Endothelial cell of umbilical vein (primary cell): ENCODE measurements around the gene COL4A2. TPM values are rescaled to one million over a fixed set of nuclear protein-coding genes. Genes with fewer than 3 reads are reported as not detected.
A peak's percentile ranks its signal among the peaks of the same experiment; 100 is the strongest.

Experiments
- BruUV-seq: library from RNA; stranded (reverse); fragments of 400-500 nt; replicated peaks from 2 replicates; lab custom pipeline; 2021; lab: Mats Ljungman, UMichigan
- CTCF ChIA-PET: fragments of 300-600, 350-600 bp; sonication (Branson Sonifier 250); formaldehyde crosslinking; loops from one replicate; lab custom pipeline; 2021; ENCODE audit warnings: antibody characterized with exemption, inconsistent platforms; lab: Charles Lee
- POLR2A ChIA-PET: fragments of 300-600, 350-600 bp; sonication (Branson Sonifier 250); formaldehyde crosslinking; loops from one replicate; lab custom pipeline; 2021; ENCODE audit warnings: antibody characterized with exemption, inconsistent platforms; lab: Charles Lee
- DNase-seq: peaks from one replicate; pipeline ENCODE4 v3.0.0-alpha.2; 2011; ENCODE audit warnings: low read depth, low spot score
- FAIRE-seq: peaks from 2 replicates; lab custom pipeline; 2011; peaks lifted over from hg19 to GRCh38; lab: Jason Lieb, UNC
- H2AFZ ChIP-seq: 2 replicates; pipeline ENCODE4 v1.6.0; 2012; ENCODE audit warnings: low read depth, low read length, control low read depth, inconsistent platforms
- H3K27ac ChIP-seq: 2 replicates; pipeline ENCODE4 v1.5.1; 2011; ENCODE audit warnings: low read depth, mild to moderate bottlenecking, control low read depth, low read length, moderate library complexity; ENCODE audit not compliant: insufficient read depth
- H3K27me3 ChIP-seq, 2 experiments: 2 replicates each; pipeline versions ENCODE4 v1.6.0 to v1.6.1; 2011; ENCODE audit warnings: low read length in 2 of 2, mixed read lengths in 1 of 2; ENCODE audit not compliant: control insufficient read depth in 2 of 2, insufficient read depth in 2 of 2
- H3K36me3 ChIP-seq, 2 experiments: 2 replicates in 1 of 2; 3 replicates in 1 of 2; pipeline ENCODE4 v1.5.1; 2011; ENCODE audit warnings: low read length in 2 of 2, mild to moderate bottlenecking in 1 of 2, moderate library complexity in 1 of 2; ENCODE audit not compliant: control insufficient read depth in 2 of 2, insufficient read depth in 2 of 2; ENCODE audit errors: extremely low read depth in 1 of 2
- H3K4me1 ChIP-seq: 3 replicates; pipeline ENCODE4 v1.5.1; 2011; ENCODE audit warnings: mild to moderate bottlenecking, low read length; ENCODE audit not compliant: control insufficient read depth, insufficient read depth; ENCODE audit errors: extremely low read depth
- H3K4me2 ChIP-seq: 2 replicates; pipeline ENCODE4 v1.6.1; 2011; ENCODE audit warnings: low read length, control low read depth, mixed read lengths; ENCODE audit not compliant: insufficient read depth
- H3K4me3 ChIP-seq, 3 experiments: fragments of 200-600 bp in 1 of 3; sonication (generic), shearing (Covaris generic) in 1 of 3; replicated peaks in 1 of 3; 2 replicates each; pipeline ENCODE4 v1.5.1; 2011 to 2016; ENCODE audit warnings: control low read depth in 3 of 3, low read length in 3 of 3, mild to moderate bottlenecking in 2 of 3, inconsistent platforms in 1 of 3, low read depth in 1 of 3, moderate library complexity in 1 of 3; ENCODE audit not compliant: insufficient read depth in 1 of 3
- H3K79me2 ChIP-seq: 2 replicates; pipeline ENCODE4 v1.6.0; 2012; ENCODE audit warnings: low read length, inconsistent platforms; ENCODE audit not compliant: control insufficient read depth, insufficient read depth
- H3K9ac ChIP-seq: replicated peaks from 2 replicates; pipeline ENCODE3; 2011; ENCODE audit warnings: low read length, control low read depth; ENCODE audit not compliant: insufficient read depth; ENCODE audit errors: extremely low read depth
- H3K9me1 ChIP-seq: replicated peaks from 3 replicates; pipeline ENCODE4 v1.6.0; 2011; ENCODE audit warnings: mild to moderate bottlenecking, low read length; ENCODE audit not compliant: control insufficient read depth, insufficient read depth; ENCODE audit errors: extremely low read depth
- H3K9me3 ChIP-seq: replicated peaks from 2 replicates; pipeline ENCODE4 v1.5.1; 2012; ENCODE audit warnings: low read length, inconsistent platforms; ENCODE audit not compliant: control insufficient read depth, insufficient read depth
- H4K20me1 ChIP-seq: replicated peaks from 2 replicates; pipeline ENCODE3; 2011; ENCODE audit warnings: mild to moderate bottlenecking, low read length; ENCODE audit not compliant: control insufficient read depth, insufficient read depth; ENCODE audit errors: extremely low read depth
- CTCF ChIP-seq, 2 donors: IDR thresholded peaks; 1 replicate in 1 of 2; 2 replicates in 1 of 2; pipeline ENCODE4 v1.5.1; 2011; ENCODE audit warnings: low read length in 2 of 2, mild to moderate bottlenecking in 2 of 2, moderate library complexity in 2 of 2, control low read depth in 1 of 2, inconsistent platforms in 1 of 2, low read depth in 1 of 2; ENCODE audit not compliant: insufficient read depth in 1 of 2; ENCODE audit errors: extremely low read depth in 1 of 2
- EZH2 ChIP-seq: IDR thresholded peaks from 2 replicates; pipeline ENCODE4 v1.6.1; 2012; ENCODE audit warnings: borderline replicate concordance, low read depth, mild to moderate bottlenecking, moderate library complexity, low read length, inconsistent platforms; ENCODE audit not compliant: severe bottlenecking
- FOS ChIP-seq: IDR thresholded peaks from 2 replicates; pipeline ENCODE4 v1.6.1; 2011; ENCODE audit warnings: mild to moderate bottlenecking, low read length, moderate library complexity, borderline replicate concordance; ENCODE audit not compliant: insufficient read depth
- GATA2 ChIP-seq: IDR thresholded peaks from 2 replicates; pipeline ENCODE4 v1.7.0; 2011; ENCODE audit warnings: low read depth, mild to moderate bottlenecking, moderate library complexity, mixed read lengths, low read length; ENCODE audit not compliant: insufficient read length, insufficient read depth
- JUN ChIP-seq: IDR thresholded peaks from 2 replicates; pipeline ENCODE4 v1.6.1; 2011; ENCODE audit warnings: borderline replicate concordance, low read depth; ENCODE audit not compliant: insufficient read length, insufficient read depth
- MAX ChIP-seq: IDR thresholded peaks from 2 replicates; pipeline ENCODE4 v1.6.1; 2011; ENCODE audit not compliant: insufficient read depth, insufficient read length
- MYC ChIP-seq: IDR thresholded peaks from one replicate; pipeline ENCODE4 v1.6.1; 2011; ENCODE audit warnings: mild to moderate bottlenecking, low read depth, low read length
- POLR2A ChIP-seq: IDR thresholded peaks from 2 replicates; pipeline ENCODE4 v1.6.1; 2012; ENCODE audit warnings: low read depth, mild to moderate bottlenecking, control low read depth, low read length
- POLR2AphosphoS5 ChIP-seq: IDR thresholded peaks from 2 replicates; pipeline ENCODE4 v1.6.1; 2012; ENCODE audit warnings: low read depth, mild to moderate bottlenecking, control low read depth, low read length, moderate library complexity; ENCODE audit not compliant: insufficient read depth
- dilution Hi-C: fragments of 300-500 bp; cut with MboI; formaldehyde crosslinking; loops from one replicate; pipeline ENCODE4 v1.15.0; 2019; ENCODE audit warnings: low sequenced_read_pairs; ENCODE audit not compliant: extremely low pct_ligation_motif_present
- intact Hi-C: fragments of 100-400 bp; cut with micrococcal nuclease; formaldehyde crosslinking; loops from one replicate; pipeline ENCODE4 v1.10.0; 2022
- polyA plus RNA-seq, 4 experiments: library from polyadenylated mRNA; depleted of rRNA in 3 of 4; stranded (reverse) in 3 of 4; unstranded in 1 of 4; fragments of >200 nt; gene quantifications; 2 replicates each; pipeline versions ENCODE4 v1.2.1 to v1.2.3, GENCODE V29; 2011 to 2012; ENCODE audit warnings: missing spikeins in 1 of 4
- total RNA-seq: library from RNA; stranded (reverse); gene quantifications from 2 replicates; pipeline ENCODE4 v1.2.3, GENCODE V29; 2021

COL4A2 gene
- total and polyA plus RNA-seq, 2 donors (not counting 3 experiments of a cell fraction or from before 2014, with no cell fraction given): 792 to 940 TPM

DNA sequence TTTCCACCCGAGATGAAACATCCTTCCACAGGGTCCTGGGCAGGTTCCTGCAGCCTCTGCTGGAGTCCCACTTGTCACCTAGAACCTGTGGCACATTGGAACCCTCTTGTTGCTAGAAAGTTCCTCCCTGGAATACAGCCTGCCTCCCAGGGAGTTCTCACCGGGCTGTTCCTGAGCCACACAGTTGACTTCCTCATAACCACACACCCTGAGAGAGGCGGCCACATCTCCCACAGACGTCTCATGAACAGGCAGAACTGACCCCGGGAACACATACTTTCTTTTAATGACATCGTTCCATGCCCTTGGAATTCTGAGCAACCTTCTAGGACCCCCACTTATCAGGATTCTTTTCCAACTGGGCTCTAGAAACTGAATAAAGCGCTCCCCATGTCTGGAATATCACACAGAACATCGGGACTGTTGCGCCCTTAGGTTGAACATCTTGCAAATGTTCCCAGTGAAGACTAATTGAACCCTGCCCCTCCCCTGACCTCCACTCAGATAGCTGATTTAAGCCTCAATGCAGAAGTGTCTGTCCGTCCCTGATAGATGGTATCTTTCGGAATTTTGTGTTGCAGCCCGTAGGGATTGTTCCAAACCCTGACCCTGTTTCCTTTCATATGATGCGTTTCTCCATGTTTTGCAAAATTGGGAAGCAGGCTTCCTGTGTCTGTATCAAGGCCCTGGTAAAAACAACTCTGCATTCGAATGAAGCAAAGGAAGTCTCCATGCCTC lies 163.4 kb downstream of the COL4A2 start:
- Histone ChIP-seq H4K20me1 (no peaks in the 10 kb centered on the region), H3K4me1 (peaks cover 6% of the 10 kb centered on the region), H3K27me3 (no peaks in the 10 kb centered on the region), H3K36me3 (peaks cover 23 to 32% of the 10 kb centered on the region in 2 experiments), H3K4me2 (no peak overlapping the region), H2AFZ (no peak overlapping the region), H3K9me1 (no peaks in the 10 kb centered on the region), H3K4me3 (no peak overlapping the region), H3K9ac (no peak overlapping the region), H3K27ac (no peak overlapping the region), H3K79me2 (no peaks in the 10 kb centered on the region), H3K9me3 (no peaks in the 10 kb centered on the region)
- CTCF ChIA-PET: interaction anchor here (0.7 kb wide), 1 partner anchor 52 kb away, joined by 3 read pairs; no protein-coding TSS in a partner anchor
- dilution Hi-C loops: no loop called here
- intact Hi-C loops: no loop called here
- POLR2A ChIA-PET: no interaction called here
- TF ChIP-seq JUN (no peak), FOS (no peak), GATA2 (no peak), EZH2 (no peak), MYC (no peak), MAX (no peak), POLR2A (no peak), CTCF (IDR thresholded peaks at IDR 0.05; ENCODE audit: extremely low read depth in 1 of 2, insufficient read depth in 1 of 2, low read depth in 1 of 2, low read length in 2 of 2) (no peak), POLR2AphosphoS5 (no peak)
- peak; percentile 63 for FAIRE-seq
- peak; percentile 23 for DNase-seq
- no TSS peak for BruUV-seq
